ENCODE data around the gene ARID1B.

ARID1B gene

DNA sequence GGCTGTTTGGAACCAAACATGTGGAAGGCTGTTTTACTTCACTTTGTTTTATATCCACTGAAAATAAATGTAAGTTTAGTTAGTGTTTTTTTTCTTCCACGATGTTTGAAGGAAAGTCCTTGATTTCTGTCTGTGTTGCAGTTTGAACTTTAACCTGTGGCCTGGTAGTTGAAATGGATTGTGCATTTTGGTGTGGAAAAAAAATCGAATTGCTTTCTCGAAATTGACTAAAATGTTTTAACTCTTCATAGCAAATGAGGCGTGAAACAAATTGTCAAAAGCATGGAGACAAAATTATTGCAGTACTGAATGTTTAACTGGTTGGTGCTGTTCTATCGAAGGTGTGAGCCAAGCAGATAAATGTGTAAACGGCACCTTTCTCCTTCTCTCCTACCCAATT is 24.5 kb downstream of the ARID1B start:
- H3K79me2 ChIP-seq: peaks cover 69% of the 10 kb centered on the region
- H3K9ac ChIP-seq: no peak overlapping the region
- H3K9me3 ChIP-seq (ENCODE audit: control insufficient read depth, low read length): no peaks in the 10 kb centered on the region
- no peaks in the 10 kb centered on the region for H3K36me3 ChIP-seq (ENCODE audit: control insufficient read depth, insufficient read depth, low read length)
- H3K4me1 ChIP-seq: peaks cover 2% of the 10 kb centered on the region
- H3K27ac ChIP-seq: no peak overlapping the region
- no peak overlapping the region for H2AFZ ChIP-seq
- no peak overlapping the region for H3K4me3 ChIP-seq (ENCODE audit: low read depth, low read length)
- no peak for TF ChIP-seq CTCF (IDR thresholded peaks at IDR 0.05)
- no peaks in the 10 kb centered on the region for H3K27me3 ChIP-seq (ENCODE audit: control insufficient read depth, insufficient read depth, low read length)
- H3K4me2 ChIP-seq (ENCODE audit: low read length): no peak overlapping the region

GRCh38 chr6:156803353-156803752 is 26.2 kb downstream of the ARID1B start:
- Histone ChIP-seq H3K27ac (no peak overlapping the region), H3K4me2 (ENCODE audit: low read length) (no peak overlapping the region), H3K9ac (no peak overlapping the region), H3K4me1 (peaks cover 2% of the 10 kb centered on the region), H3K4me3 (ENCODE audit: low read depth, low read length) (no peak overlapping the region), H2AFZ (no peak overlapping the region), H3K36me3 (ENCODE audit: control insufficient read depth, insufficient read depth, low read length) (no peaks in the 10 kb centered on the region), H3K9me3 (ENCODE audit: control insufficient read depth, low read length) (no peaks in the 10 kb centered on the region), H3K79me2 (peaks cover 61% of the 10 kb centered on the region), H3K27me3 (ENCODE audit: control insufficient read depth, insufficient read depth, low read length) (no peaks in the 10 kb centered on the region)
- TF ChIP-seq CTCF (IDR thresholded peaks at IDR 0.05): no peak

- Histone ChIP-seq H3K4me1 (peaks cover 6% of the 10 kb centered on the region), H3K9ac (no peak overlapping the region), H3K79me2 (peaks cover 55% of the 10 kb centered on the region), H3K4me2 (ENCODE audit: low read length) (no peak overlapping the region), H3K9me3 (ENCODE audit: control insufficient read depth, low read length) (no peaks in the 10 kb centered on the region), H3K4me3 (ENCODE audit: low read depth, low read length) (no peak overlapping the region), H3K27me3 (ENCODE audit: control insufficient read depth, insufficient read depth, low read length) (no peaks in the 10 kb centered on the region), H3K27ac (no peak overlapping the region), H2AFZ (no peak overlapping the region), H3K36me3 (ENCODE audit: control insufficient read depth, insufficient read depth, low read length) (no peaks in the 10 kb centered on the region)
- TF ChIP-seq CTCF (IDR thresholded peaks at IDR 0.05): no peak
These were observed 27.2 kb downstream of the ARID1B start for GRCh38 chr6:156804402-156804801.

GRCh38 chr6:156806155-156806554 is 29.0 kb downstream of the ARID1B start:
- H3K27me3 ChIP-seq (ENCODE audit: control insufficient read depth, insufficient read depth, low read length): no peaks in the 10 kb centered on the region
- H2AFZ ChIP-seq: no peak overlapping the region
- no peaks in the 10 kb centered on the region for H3K36me3 ChIP-seq (ENCODE audit: control insufficient read depth, insufficient read depth, low read length)
- H3K27ac ChIP-seq: no peak overlapping the region
- H3K4me2 ChIP-seq (ENCODE audit: low read length): no peak overlapping the region
- H3K9me3 ChIP-seq (ENCODE audit: control insufficient read depth, low read length): no peaks in the 10 kb centered on the region
- H3K4me1 ChIP-seq: peaks cover 16% of the 10 kb centered on the region
- TF ChIP-seq CTCF (IDR thresholded peaks at IDR 0.05): no peak
- H3K9ac ChIP-seq: no peak overlapping the region
- H3K79me2 ChIP-seq: peaks cover 52% of the 10 kb centered on the region
- no peak overlapping the region for H3K4me3 ChIP-seq (ENCODE audit: low read depth, low read length)

- Histone ChIP-seq H3K9me3 (ENCODE audit: control insufficient read depth, low read length) (no peaks in the 10 kb centered on the region), H3K4me1 (peaks cover 19% of the 10 kb centered on the region), H3K4me2 (ENCODE audit: low read length) (no peak overlapping the region), H3K27me3 (ENCODE audit: control insufficient read depth, insufficient read depth, low read length) (no peaks in the 10 kb centered on the region), H3K4me3 (ENCODE audit: low read depth, low read length) (no peak overlapping the region), H3K79me2 (peaks cover 57% of the 10 kb centered on the region), H3K36me3 (ENCODE audit: control insufficient read depth, insufficient read depth, low read length) (no peaks in the 10 kb centered on the region), H2AFZ (no peak overlapping the region), H3K9ac (no peak overlapping the region), H3K27ac (no peak overlapping the region)
- TF ChIP-seq CTCF (IDR thresholded peaks at IDR 0.05): no peak
These were observed 29.9 kb downstream of the ARID1B start for GRCh38 chr6:156807028-156807427.
